ENCODE data around the gene OR8H3.
"Not testable (repeated sequence)": the region's sequence is repeated elsewhere in the genome, so short reads cannot be mapped to it uniquely, and the experiment has no call there.

The OR8H3 gene, protein sequence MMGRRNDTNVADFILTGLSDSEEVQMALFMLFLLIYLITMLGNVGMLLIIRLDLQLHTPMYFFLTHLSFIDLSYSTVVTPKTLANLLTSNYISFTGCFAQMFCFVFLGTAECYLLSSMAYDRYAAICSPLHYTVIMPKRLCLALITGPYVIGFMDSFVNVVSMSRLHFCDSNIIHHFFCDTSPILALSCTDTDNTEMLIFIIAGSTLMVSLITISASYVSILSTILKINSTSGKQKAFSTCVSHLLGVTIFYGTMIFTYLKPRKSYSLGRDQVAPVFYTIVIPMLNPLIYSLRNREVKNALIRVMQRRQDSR

DNA sequence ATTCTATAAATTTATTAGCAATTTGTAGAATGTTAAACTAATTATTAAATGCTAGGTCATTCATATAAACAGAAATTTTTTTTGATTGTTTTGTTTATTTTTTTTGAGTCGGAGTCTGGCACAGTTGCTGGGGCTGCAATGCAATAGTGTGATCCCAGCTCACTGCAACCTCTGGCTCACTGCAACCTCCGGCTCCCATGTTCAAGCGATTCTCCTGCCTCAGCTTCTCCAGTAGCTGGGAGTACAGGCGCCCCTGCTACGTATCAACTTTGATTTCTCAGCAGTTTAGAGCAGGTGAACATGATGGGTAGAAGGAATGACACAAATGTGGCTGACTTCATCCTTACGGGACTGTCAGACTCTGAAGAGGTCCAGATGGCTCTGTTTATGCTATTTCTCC lies at the start of gene OR8H3:
OR8H3 (plus strand) TSS at position 301 of the 400 bp plus-strand sequence; CDS start at position 301, 0 bp downstream.
- peak; percentile 0 for DNase-seq

DNA sequence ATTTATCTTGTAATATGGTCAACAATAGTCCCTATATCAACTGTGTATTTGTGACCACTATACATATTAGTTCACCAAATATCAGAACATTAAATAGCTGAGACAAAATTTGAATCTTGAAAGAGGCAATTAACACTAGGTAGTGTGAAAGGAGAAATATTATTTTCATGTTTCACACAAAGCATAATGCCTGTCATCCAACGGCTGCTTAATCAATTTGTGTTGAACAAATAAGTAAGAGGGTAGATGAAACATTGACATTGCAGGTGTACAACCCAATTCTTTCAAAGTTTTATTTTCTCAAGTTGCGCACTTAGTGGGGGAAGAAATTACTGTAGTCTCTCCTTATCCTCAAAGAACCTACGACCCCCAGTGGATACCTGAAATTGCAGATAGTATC lies 32.5 kb upstream of the OR8H3 start:
- DNase-seq = no peak

DNA sequence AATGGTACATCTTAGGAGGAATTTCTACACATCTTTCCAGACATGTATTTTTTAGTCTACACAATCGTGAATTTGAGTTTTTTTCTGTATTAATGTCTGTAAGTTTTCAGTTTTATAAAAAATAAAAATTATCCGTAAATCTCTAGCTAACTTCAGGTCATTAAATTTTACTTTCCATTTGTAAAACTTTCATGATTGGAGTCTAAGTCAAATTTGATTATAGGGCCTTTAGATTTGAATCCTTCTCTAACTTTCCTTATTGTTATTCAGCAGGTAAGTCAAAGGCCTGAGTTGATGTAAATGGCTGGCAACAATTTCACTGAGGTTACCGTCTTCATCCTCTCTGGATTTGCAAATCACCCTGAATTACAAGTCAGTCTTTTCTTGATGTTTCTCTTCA lies 29.2 kb upstream of the OR8H3 start, which contains the start of gene OR8I2:
OR8I2 (plus strand) TSS at position 301 of the 400 bp plus-strand sequence; CDS start at position 301, 0 bp downstream.
- DNase-seq = no peak

DNA sequence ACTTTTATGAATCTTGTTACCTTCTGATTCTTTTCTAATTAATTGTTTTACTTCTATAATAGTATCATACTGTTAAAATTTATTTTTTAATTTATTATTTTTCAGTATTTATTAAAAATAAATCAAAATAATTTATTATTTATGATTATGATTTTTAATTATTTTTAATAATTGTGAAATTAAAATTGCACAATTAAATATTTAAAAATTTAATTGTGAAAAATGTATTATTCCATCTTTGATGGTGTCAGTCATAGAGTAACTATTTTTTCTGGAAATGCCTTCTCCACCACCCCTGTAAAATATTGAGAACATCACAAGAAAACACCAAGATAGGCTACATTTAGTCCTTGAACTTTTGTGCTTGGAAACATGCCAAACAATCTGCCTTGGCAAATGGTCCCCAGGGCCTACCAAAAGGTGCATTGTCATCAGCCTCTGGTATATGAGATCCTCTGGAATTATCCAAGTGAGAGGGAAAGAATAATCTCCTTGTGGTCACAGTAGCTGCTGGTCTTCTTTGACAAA lies 18.9 kb upstream of the OR8H3 start, which contains the start of gene OR8H2:
OR8H2 (plus strand) TSS at position 478 of the 528 bp plus-strand sequence. CDS start 1,356 bp downstream, outside the sequence.
- peak; percentile 36 for DNase-seq

DNA sequence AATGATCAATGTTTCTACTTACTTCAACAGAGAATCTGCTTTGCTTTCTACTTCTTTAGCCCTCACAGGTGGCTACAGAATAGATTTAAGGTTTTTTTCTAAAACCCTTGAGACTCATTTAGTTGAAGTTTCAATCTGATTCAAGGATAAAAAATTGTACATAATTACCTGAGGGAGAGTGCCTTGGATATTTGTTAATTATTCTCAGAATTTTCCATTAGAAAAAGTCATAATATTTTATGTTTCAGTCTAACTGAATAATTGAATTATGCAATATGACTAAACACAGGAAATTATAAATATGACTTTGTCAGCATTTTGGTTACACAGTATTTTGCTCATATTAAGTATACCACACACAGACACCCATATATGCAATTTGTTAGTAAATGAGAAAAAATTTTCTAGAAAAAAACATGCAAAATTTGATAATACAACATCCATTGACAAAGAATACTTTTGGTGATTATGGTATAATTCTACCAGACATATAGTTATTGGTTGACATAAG lies 18.0 kb downstream of the OR8H3 start, which contains the start of gene OR8J3:
OR8J3 (minus strand) TSS at position 51 of the 511 bp plus-strand sequence. CDS start 2,483 bp downstream, outside the sequence.
- DNase-seq = no peak

DNA sequence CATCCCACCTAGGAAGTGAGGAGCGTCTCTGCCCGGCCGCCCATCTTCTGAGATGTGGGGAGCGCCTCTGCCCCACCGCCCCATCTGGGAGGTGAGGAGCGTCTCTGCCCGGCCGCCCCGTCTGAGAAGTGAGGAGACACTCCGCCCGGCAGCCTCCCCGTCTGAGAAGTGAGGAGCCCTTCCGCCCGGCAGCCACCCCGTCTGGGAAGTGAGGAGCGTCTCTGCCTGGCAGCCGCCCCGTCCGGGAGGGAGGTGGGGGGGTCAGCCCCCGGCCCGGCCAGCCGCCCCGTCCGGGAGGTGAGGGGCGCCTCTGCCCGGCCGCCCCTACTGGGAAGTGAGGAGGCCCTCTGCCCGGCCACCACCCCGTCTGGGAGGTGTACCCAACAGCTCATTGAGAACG lies 21.5 kb downstream of the OR8H3 start:
- DNase-seq = not testable (repeated sequence)

DNA sequence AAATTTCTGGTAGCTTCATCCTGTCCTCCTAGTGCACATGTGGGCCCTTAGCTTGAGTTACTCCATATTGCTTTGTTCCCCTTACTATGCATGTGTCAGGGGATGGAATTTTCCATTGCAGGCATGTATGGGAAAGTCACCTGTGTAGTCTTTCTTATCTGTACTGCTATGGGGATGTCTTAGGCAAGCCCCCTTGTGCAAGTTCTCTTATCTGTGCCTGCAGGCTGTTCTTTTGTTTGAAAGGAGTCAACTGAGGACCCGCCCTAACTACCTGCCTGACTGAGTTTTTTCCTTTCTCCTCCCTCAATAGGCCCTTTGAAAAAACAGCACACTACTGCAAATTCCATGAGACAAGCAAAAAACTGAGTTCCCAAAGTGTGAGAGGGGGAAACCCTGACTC lies 29.2 kb downstream of the OR8H3 start:
- no peak for DNase-seq

DNA sequence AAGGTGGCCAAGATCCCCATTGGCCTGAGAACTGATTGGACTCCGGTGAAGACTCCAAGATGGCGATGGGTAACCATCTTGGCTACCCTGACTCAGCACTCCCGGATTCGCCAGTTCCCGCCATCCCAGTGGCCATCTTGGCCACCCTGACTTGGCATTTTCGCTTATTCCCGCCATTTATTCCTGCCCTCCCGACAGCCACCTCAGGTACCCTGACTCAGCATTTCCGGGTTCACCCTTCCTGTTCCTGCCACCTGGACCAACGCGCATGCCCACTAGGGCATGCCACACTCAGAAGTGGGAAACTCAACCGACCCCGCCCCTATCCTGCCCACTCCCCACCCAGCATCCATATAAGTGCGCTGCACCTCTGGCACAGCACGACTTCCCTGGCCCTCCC lies 30.2 kb downstream of the OR8H3 start:
- DNase-seq = no peak

DNA sequence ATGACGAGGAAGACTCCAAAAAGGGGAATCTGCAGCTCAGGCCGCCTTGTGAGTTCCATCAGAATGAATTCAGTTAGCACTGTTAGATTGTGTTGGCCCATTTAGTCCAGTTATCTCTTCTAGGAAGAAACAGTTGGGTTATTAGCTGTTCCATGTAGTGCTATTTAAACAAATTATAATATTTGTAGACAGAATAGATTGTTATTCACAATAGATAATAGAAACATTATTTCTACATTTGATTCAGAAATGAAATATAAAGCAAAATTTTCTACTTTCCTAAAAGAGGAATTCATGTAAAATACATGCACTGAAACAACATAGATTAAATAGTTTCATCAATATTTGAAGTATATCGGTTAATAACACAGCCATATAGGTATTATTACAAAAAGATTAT lies 38.0 kb downstream of the OR8H3 start, which contains the start of gene OR8K5:
OR8K5 (minus strand) TSS at position 101 of the 400 bp plus-strand sequence; CDS start at position 101, 0 bp downstream.
- DNase-seq = no peak

DNA sequence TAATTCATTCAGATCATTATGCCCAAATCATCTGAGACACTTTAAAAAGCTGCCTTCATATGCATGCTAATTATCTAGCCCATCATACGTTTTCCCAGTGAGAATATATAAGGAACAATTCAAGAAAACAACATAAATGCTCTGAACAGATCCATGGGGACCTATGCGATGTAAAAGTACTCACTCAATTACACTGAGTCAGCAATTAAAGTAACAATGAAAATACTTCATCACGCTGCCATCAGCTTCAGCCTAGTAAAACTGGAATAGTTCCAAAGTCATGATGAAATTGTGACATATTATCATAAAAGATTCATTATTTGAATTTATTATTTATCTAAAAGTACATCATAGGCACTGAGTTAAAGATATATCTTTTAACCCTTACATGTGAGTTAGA lies 41.6 kb downstream of the OR8H3 start:
- no peak for DNase-seq

DNA sequence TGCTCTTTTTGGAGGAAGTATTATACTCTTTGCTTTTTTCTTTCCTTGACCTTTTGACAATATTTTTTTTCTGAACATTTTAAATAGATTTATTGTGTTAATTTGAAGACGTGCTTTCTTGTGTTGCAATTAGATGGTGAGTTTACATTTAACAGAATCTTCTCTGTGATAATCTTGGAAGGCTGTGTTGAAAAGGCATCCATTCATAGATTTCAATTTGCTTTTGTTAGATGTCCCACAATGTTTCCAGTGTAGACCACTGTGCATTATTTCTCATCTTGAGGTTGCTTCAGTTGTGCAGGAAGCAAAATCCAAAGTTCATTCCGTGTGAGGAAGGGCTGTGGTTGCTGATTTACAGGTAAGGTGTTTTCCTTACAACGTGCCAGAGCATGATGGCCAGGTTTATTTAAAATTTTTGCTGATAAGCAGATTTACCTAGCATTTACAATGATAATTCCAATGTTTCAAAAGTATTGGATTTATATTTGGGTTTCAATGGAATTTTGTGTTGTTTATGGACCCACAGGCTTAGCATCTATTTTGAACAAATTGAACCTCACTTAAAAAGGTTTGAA lies 50.2 kb downstream of the OR8H3 start:
- no peak for DNase-seq
